Vein endothelial cell (primary cell): ENCODE measurements around the gene TSPO. TPM values are rescaled to one million over a fixed set of nuclear protein-coding genes. Genes with fewer than 3 reads are reported as not detected.

Experiments used
- total RNA-seq: library from RNA; depleted of rRNA; stranded (reverse); fragments of >200 nt; gene quantifications from 2 replicates; pipeline ENCODE4 v1.2.3, GENCODE V29; 2012

The TSPO gene
- total RNA-seq = 371 and 430 TPM in 2 replicates

GRCh38 chr22:43151251-43152002 is at the start of gene TSPO:
Gene TSPO (plus strand): TSS chr22:43151559. CDS start chr22:43159239, 7,680 bp downstream.

GRCh38 chr22:43110444-43110926 is 40.9 kb upstream of the TSPO start, which contains the start of gene BIK:
Gene BIK (plus strand): TSS chr22:43110750. CDS start chr22:43124023, 13,273 bp downstream.

GRCh38 chr22:43142880-43143562 is 8.3 kb upstream of the TSPO start, which contains the start of gene MCAT:
Gene MCAT (minus strand): TSS chr22:43143398. CDS start chr22:43143348, 50 bp downstream.

GRCh38 chr22:43186272-43187170 is 35.2 kb downstream of the TSPO start, which contains the start of gene TTLL12:
Gene TTLL12 (minus strand): TSS chr22:43187134. CDS start chr22:43187069, 65 bp downstream.

Other genes starting within 250 kb of the TSPO start
- 58.1 and 69.5 TPM in 2 replicates for gene PACSIN2, start 136.4 kb upstream of the TSPO start, total RNA-seq
- 9.8 and 12.7 TPM in 2 replicates for gene TTLL1, start 62.2 kb upstream of the TSPO start, total RNA-seq
- 0.76 and 1.6 TPM in 2 replicates for gene BIK, start 40.8 kb upstream of the TSPO start, total RNA-seq
- gene MCAT, start 8.2 kb upstream of the TSPO start, total RNA-seq = 18.0 and 18.6 TPM in 2 replicates
- 42.7 and 49.0 TPM in 2 replicates for gene TTLL12, start 35.6 kb downstream of the TSPO start, total RNA-seq
- 0.96 and 0.98 TPM in 2 replicates for gene SCUBE1, start 191.8 kb downstream of the TSPO start, total RNA-seq